ENCODE measurements around the gene RNF175.

The RNF175 gene

GRCh38 chr4:153741541-153741940 is 18.3 kb downstream of the RNF175 start:
- DNase-seq = no peak

- no peak for DNase-seq
These were observed 23.8 kb downstream of the RNF175 start for GRCh38 chr4:153735906-153736461.

- DNase-seq = no peak
These were observed 25.9 kb downstream of the RNF175 start for GRCh38 chr4:153733751-153734448.

- no peak for DNase-seq
These were observed 28.6 kb downstream of the RNF175 start for GRCh38 chr4:153731239-153731638.

- no peak for DNase-seq
These were observed 29.9 kb downstream of the RNF175 start for GRCh38 chr4:153729895-153730294.

- DNase-seq = no peak
These were observed 31.2 kb downstream of the RNF175 start for GRCh38 chr4:153728660-153729059.

- DNase-seq = no peak
These were observed 31.7 kb downstream of the RNF175 start for GRCh38 chr4:153728151-153728550.

- DNase-seq = no peak
These were observed 34.0 kb downstream of the RNF175 start for GRCh38 chr4:153725831-153726154.

GRCh38 chr4:153725136-153725830 is 34.5 kb downstream of the RNF175 start:
- DNase-seq = no peak

GRCh38 chr4:153724606-153725005 is 35.2 kb downstream of the RNF175 start:
- no peak for DNase-seq

GRCh38 chr4:153722036-153722435 is 37.8 kb downstream of the RNF175 start:
- DNase-seq = no peak

- DNase-seq = no peak
These were observed 45.8 kb downstream of the RNF175 start for GRCh38 chr4:153713866-153714646.

- DNase-seq = no peak
These were observed 49.1 kb downstream of the RNF175 start for GRCh38 chr4:153710681-153711080.

- DNase-seq = no peak
These were observed 53.3 kb downstream of the RNF175 start for GRCh38 chr4:153706519-153706918.

- no peak for DNase-seq
These were observed 53.9 kb downstream of the RNF175 start for GRCh38 chr4:153705743-153706468.

GRCh38 chr4:153704522-153704921 is 55.3 kb downstream of the RNF175 start:
- DNase-seq = no peak

GRCh38 chr4:153684971-153685371 is 74.9 kb downstream of the RNF175 start:
- no peak for DNase-seq

GRCh38 chr4:153684182-153684970 is 75.4 kb downstream of the RNF175 start, which contains the start of gene TLR2:
TLR2 (plus strand) TSS chr4:153684280; CDS start chr4:153702908, 18,628 bp downstream.
- peak; percentile 68 for DNase-seq

- DNase-seq = no peak
These were observed 76.1 kb downstream of the RNF175 start for GRCh38 chr4:153683763-153684181.

GRCh38 chr4:153679486-153679885 is 80.3 kb downstream of the RNF175 start:
- no peak for DNase-seq

- no peak for DNase-seq
These were observed 82.8 kb downstream of the RNF175 start for GRCh38 chr4:153676984-153677383.

- DNase-seq = no peak
These were observed 83.3 kb downstream of the RNF175 start for GRCh38 chr4:153676486-153676885.
